ENCODE results near the gene EPPIN. TPM values are rescaled to one million over a fixed set of nuclear protein-coding genes. Genes with fewer than 3 reads are reported as not detected.

The EPPIN gene
- total and polyA plus RNA-seq, 2 of the 8 experiments (the other 6 are each of a cell fraction or from before 2014, with no cell fraction given), result 0.06 TPM; not detected in 1

- TF ChIP-seq RXRA (IDR thresholded peaks at IDR 0.05; ENCODE audit: insufficient read depth, low read depth, low read length), result no peak
- no peak for TF ChIP-seq SRF (IDR thresholded peaks at IDR 0.05; ENCODE audit: low read depth, low read length)
- TF ChIP-seq CHD1 (IDR thresholded peaks at IDR 0.05; ENCODE audit: low read depth, low read length), result no peak
These were observed 17.6 kb upstream of the EPPIN start (continued) for GRCh38 chr20:45564760-45565276.
